Measurements from ENCODE around the gene IP6K3.

IP6K3 gene

DNA sequence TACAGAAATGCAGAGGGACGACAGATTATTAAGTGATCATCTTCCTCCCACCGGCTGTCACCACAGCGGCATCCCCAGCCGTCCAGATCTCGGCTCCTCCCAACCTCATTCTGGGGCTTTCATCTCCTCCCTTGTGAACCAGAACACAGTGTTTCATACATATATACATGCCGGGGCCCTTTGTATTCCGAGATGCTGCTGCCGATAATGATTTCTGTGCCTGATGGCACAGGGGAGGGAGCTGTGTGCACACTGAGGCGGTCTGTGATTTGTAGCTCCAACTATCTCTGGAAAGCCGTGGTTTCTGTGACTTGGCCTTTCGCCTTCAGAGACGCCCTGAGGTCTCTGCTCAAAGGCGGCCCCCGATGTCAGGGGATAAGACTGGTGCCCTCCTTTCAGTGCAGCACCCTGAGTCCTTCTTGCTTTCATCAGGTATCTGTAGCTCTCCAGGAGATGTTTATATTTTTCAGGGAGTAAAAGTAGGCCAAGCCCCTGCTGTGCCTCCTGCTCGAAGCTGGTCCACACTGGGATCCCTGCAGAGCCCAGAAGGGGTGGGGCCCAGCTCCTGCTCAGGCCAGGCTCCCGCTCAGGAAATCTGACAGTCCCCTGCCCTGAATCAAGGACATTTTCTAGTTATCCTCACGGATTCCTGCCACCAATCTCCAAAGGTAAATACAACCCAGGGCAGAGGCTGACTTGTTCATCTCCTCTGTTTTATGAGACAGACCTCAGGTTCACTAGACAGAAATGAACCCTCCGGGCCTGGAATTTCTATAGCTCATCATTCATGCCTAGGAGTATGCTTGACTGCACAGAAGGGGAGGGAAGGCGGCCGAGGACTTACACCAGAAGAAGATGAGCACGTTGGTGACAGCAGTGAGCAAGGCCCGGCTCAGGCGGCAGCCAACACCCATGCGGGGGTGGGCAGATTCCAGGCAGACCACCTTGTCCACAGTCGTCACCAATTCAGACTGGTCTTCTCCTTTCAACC, 31.0 kb upstream of the IP6K3 start:
- DNase-seq: no peak

DNA sequence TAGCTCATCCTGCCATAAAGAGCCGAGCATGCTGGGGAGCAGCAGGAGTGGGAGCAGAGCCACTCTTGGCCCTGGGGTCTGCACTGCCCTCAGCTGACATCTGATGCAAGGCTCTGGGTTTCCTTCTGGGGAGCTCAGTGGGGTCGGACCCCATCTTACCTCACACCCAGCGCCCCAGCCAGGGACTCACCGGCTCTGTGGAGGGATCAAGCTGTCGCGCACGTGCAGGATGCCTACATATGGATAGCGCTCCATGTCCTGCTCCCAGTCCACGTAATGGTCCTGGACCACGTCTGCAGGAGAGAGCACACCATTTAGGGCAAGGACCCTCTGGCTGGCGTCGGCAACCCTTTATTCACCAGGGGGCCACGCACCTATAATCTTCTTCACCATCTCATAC, 30.1 kb upstream of the IP6K3 start:
- no peak for DNase-seq

DNA sequence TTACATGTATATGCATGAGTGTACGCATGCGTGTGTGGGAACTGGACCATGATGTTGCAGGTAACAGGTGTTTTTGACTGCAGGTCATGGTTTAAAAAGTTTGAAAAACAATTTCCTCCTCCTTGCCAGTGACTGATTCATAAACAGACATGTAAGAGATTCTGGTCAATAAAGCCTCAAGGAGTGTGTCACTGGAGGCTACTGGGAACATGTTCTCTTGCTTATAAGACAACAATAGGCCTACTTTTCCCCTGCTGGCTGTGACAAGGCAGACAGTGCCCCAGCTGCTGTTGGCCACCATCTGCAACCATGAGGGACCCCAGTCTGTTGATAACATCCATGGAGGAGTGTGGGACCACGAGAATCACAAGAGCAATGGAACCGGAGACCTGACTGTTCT, 29.5 kb upstream of the IP6K3 start:
- DNase-seq: no peak

- DNase-seq: no peak
These were observed 28.1 kb upstream of the IP6K3 start for GRCh38 chr6:33774774-33775173.

GRCh38 chr6:33772902-33773472, 26.3 kb upstream of the IP6K3 start:
- no peak for DNase-seq

GRCh38 chr6:33772082-33772830, 25.6 kb upstream of the IP6K3 start:
- DNase-seq: no peak

- peak; percentile 62 for DNase-seq
These were observed 24.7 kb upstream of the IP6K3 start for GRCh38 chr6:33771146-33772081.

GRCh38 chr6:33770833-33771145, 24.1 kb upstream of the IP6K3 start:
- no peak for DNase-seq

GRCh38 chr6:33770124-33770832, 23.6 kb upstream of the IP6K3 start:
- no peak for DNase-seq

DNA sequence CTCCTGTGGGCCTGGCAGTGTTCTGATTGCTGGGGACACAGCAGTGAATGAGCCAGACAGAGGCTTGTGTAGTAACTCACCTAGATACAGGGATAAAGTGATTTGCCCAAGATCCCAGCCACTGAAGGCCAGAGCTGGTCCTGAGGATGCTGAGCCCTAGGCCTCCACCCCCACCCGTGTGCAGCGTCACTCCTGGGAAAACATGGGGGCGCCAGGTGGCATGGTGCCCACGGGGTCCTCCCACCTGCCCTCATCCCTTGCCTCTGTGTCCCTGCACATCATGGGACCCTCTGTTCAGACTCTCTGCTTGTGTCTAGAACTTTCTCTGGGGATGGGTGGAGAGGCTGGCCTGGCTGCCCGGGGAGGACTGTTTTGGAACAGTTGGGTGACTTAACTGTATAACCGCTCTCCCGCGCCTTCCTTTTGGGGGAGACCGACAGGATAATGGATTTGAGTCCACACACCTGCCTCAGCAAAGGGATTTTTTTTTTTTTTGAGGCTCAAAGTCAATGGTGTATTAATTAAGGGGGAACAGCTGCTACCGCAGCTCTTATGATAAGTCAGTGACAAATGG, 22.6 kb upstream of the IP6K3 start:
- no peak for DNase-seq

DNA sequence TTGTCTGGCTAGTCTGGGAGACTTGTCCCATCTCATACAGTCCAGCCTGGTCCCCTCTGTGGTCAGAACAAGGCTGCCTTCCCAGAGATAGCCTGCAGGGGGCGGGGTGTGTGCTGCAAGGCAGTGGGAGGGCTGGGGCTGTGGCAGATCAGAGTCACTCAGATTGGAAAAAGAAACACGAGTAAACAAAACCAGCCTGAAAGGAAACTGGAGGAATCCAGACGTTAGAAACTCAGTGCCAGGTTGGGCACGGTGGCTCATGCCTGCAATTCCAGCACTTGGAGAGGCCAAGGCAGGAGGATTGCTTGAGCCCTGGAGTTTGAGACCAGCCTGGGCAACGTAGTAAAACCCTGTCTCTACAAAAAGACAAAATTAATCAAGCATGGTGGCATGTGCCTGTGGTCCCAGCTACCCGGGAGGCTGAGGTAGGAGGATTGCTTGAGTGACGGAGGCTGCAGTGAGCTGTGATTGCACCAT, 22.0 kb upstream of the IP6K3 start:
- peak; percentile 69 for DNase-seq

GRCh38 chr6:33766921-33767907, 20.5 kb upstream of the IP6K3 start:
- no peak for DNase-seq

DNA sequence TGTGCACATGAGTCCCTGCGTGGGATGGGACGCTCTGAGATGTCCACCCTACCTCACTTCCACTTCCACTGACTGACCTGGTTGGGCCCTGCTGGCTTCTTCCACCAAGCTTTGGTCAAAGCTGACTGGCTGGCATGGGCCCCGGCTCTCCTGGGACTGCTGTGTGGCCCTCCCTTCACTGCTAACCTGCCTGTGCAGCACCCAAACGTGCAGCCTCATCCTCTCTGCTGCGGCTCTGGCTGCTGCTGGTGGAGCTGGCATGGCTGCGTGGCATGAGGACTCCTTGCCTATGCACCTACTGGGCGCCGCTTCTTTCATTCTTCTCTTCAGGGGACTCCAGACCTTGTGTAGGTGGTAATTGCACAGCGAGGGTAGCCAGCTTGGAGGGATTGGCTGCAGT, 18.7 kb upstream of the IP6K3 start:
- no peak for DNase-seq

DNA sequence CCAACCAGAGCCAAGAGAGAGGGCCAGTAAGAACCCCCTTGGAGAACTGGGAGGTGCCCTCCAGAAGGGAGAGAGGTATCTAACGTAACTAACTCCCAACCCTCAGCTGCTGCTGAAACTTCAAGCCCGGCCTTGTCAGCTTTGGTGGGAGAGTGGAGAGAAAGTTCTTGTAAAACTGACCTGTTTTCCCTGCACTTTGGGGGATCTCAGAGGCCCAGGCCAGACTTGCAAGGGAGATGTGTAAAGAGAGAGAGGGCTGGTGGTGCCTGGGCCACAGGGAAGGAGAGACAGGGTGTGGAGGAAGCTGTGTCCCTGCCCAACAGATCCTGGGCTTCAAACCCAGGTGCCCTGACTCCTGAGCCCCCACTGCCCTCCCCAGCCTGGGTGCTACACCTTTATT, 17.3 kb upstream of the IP6K3 start:
- no peak for DNase-seq

- DNase-seq: no peak
These were observed 16.8 kb upstream of the IP6K3 start for GRCh38 chr6:33763483-33763882.

- no peak for DNase-seq
These were observed 16.0 kb upstream of the IP6K3 start for GRCh38 chr6:33762713-33763112.

GRCh38 chr6:33761922-33762629, 15.4 kb upstream of the IP6K3 start:
- DNase-seq: peak; percentile 64

GRCh38 chr6:33761581-33761921, 14.8 kb upstream of the IP6K3 start:
- no peak for DNase-seq

GRCh38 chr6:33759887-33760629, 13.4 kb upstream of the IP6K3 start:
- DNase-seq: no peak
